ENCODE data around the gene NT5C1B. TPM values are rescaled to one million over a fixed set of nuclear protein-coding genes. Genes with fewer than 3 reads are reported as not detected.

NT5C1B gene
- total RNA-seq, 2 experiments from 2014 or later, result not detected

DNA sequence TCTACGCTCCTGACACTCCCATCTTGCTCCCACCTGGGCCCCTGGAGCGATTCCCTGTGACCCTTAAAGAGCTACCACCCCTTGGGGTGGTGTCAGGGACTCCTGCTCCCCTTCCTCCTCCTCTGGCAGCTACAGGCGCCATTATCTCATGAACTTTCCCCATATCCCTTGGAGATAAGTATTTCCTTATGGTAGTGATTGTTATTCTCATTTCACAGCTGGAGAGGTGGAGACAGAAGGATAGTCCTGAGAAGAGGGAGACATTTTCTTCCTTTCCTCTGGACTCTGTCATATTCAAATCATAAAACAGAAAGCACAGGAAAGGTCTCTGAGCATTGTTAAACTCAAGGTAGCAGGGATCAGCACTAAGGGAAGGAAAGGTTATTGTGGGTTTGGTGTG lies 63.5 kb downstream of the NT5C1B start:
- Mint-ChIP-seq H3K4me3 (no peak overlapping the region), H3K27ac (no peak overlapping the region), H3K36me3 (ENCODE audit: low read depth) (no peaks in the 10 kb centered on the region), H3K9me3 (ENCODE audit: low read depth) (no peaks in the 10 kb centered on the region), H3K4me1 (no peaks in the 10 kb centered on the region), H3K27me3 (no peaks in the 10 kb centered on the region)
- CTCF ChIA-PET, result interaction anchor here (0.6 kb wide), 1 partner anchor 1339 kb away, joined by 3 read pairs; no protein-coding TSS in a partner anchor
- ATAC-seq (no peak), DNase-seq (no peak)
- POLR2A ChIA-PET, result no interaction called here
- intact Hi-C loops (cut with DNase I, micrococcal nuclease), result loop anchor here in 1 of 2 experiments (10.0 kb wide), 1 partner anchor 219 kb away; no protein-coding TSS in a partner anchor

DNA sequence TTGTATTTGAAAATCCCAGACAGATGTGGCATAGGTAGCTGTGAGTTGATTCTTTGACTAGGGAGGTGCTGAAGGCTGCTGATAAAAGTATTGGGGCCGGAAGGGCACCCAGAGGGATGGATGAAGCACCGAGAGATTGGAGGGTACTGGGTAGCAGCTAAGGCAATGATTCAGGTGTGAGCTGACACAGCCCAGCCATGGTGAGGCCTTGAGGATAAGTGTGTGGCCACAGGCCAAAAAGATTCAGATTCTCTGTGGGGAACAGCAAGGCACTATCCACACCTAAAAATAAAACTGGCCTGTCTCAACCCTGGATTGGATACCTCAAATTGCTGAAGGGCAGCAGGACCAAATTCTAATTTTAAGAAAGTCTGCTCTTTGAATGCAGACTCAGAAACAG lies 64.1 kb downstream of the NT5C1B start:
- H3K27ac Mint-ChIP-seq, result no peak overlapping the region
- CTCF ChIA-PET, result interaction anchor here (0.6 kb wide), 1 partner anchor 27 kb away, joined by 3 read pairs; no protein-coding TSS in a partner anchor
- intact Hi-C loops (cut with DNase I, micrococcal nuclease), result loop anchor here in 1 of 2 experiments (10.0 kb wide), 1 partner anchor 220 kb away; no protein-coding TSS in a partner anchor

GRCh38 chr2:18522484-18523146 lies 66.8 kb downstream of the NT5C1B start:
- Mint-ChIP-seq H3K36me3 (ENCODE audit: low read depth) (no peaks in the 10 kb centered on the region), H3K4me1 (no peaks in the 10 kb centered on the region), H3K27ac (no peak overlapping the region), H3K27me3 (peaks cover 4% of the 10 kb centered on the region), H3K9me3 (ENCODE audit: low read depth) (no peaks in the 10 kb centered on the region), H3K4me3 (no peak overlapping the region)
- intact Hi-C loops (cut with DNase I, micrococcal nuclease), result loop anchor here (5.0 to 10.0 kb wide), 3 partner anchors 222 to 825 kb away; no protein-coding TSS in a partner anchor
- no peak for DNase-seq
- ChIA-PET POLR2A (no interaction called here), CTCF (interaction anchor here (0.9 to 1.4 kb wide), 2 partner anchors 125 to 1258 kb away, joined by 4 read pairs; no protein-coding TSS in a partner anchor)
- ATAC-seq, result no peak

More for the DNA sequence above, 64.1 kb downstream of the NT5C1B start:
- Mint-ChIP-seq H3K4me3 (no peak overlapping the region), H3K4me1 (no peaks in the 10 kb centered on the region), H3K9me3 (ENCODE audit: low read depth) (no peaks in the 10 kb centered on the region), H3K36me3 (ENCODE audit: low read depth) (no peaks in the 10 kb centered on the region), H3K27me3 (no peaks in the 10 kb centered on the region)
- ATAC-seq, result no peak
- no peak for DNase-seq
- POLR2A ChIA-PET, result no interaction called here

GRCh38 chr2:18520451-18521425 lies 68.6 kb downstream of the NT5C1B start:
- H3K4me1 Mint-ChIP-seq, result no peaks in the 10 kb centered on the region
- ATAC-seq, result peak; percentile 75
- H3K27me3 Mint-ChIP-seq, result peaks cover 11% of the 10 kb centered on the region
- POLR2A ChIA-PET, result interaction anchor here (0.6 to 0.7 kb wide), 2 partner anchors 9 to 314 kb away, joined by 4 to 5 read pairs; no protein-coding TSS in a partner anchor
- H3K27ac Mint-ChIP-seq, result no peak overlapping the region
- H3K4me3 Mint-ChIP-seq, result no peak overlapping the region
- peak; percentile 85 for DNase-seq
- CTCF ChIA-PET, result interaction anchor here (0.5 to 1.9 kb wide), 25 partner anchors 8 to 1348 kb away, joined by 3 to 6 read pairs (median 3); partner anchors contain the start of gene RDH14
- intact Hi-C loops (cut with DNase I, micrococcal nuclease), result loop anchor here (1.0 to 10.0 kb wide), 6 partner anchors 224 to 1343 kb away; no protein-coding TSS in a partner anchor
- no peaks in the 10 kb centered on the region for H3K9me3 Mint-ChIP-seq (ENCODE audit: low read depth)
- H3K36me3 Mint-ChIP-seq (ENCODE audit: low read depth), result no peaks in the 10 kb centered on the region

GRCh38 chr2:18519914-18520450 lies 69.4 kb downstream of the NT5C1B start:
- H3K27me3 Mint-ChIP-seq, result peaks cover 11% of the 10 kb centered on the region
- intact Hi-C loops (cut with DNase I, micrococcal nuclease), result loop anchor here (1.0 to 10.0 kb wide), 6 partner anchors 225 to 1343 kb away; no protein-coding TSS in a partner anchor
- CTCF ChIA-PET, result interaction anchor here (0.5 to 1.9 kb wide), 14 partner anchors 8 to 1345 kb away, joined by 3 to 6 read pairs (median 3); no protein-coding TSS in a partner anchor
- no peaks in the 10 kb centered on the region for H3K9me3 Mint-ChIP-seq (ENCODE audit: low read depth)
- H3K27ac Mint-ChIP-seq, result no peak overlapping the region
- H3K4me1 Mint-ChIP-seq, result no peaks in the 10 kb centered on the region
- no peak overlapping the region for H3K4me3 Mint-ChIP-seq
- no peaks in the 10 kb centered on the region for H3K36me3 Mint-ChIP-seq (ENCODE audit: low read depth)
- POLR2A ChIA-PET, result interaction anchor here (0.6 kb wide), 1 partner anchor 8 kb away, joined by 4 read pairs; no protein-coding TSS in a partner anchor
- DNase-seq (no peak), ATAC-seq (no peak)

GRCh38 chr2:18518116-18519111 lies 71.0 kb downstream of the NT5C1B start:
- H3K9me3 Mint-ChIP-seq (ENCODE audit: low read depth), result no peaks in the 10 kb centered on the region
- no peak overlapping the region for H3K4me3 Mint-ChIP-seq
- peaks cover 11% of the 10 kb centered on the region for H3K27me3 Mint-ChIP-seq
- CTCF ChIA-PET, result interaction anchor here (0.5 to 1.8 kb wide), 5 partner anchors 11 to 1580 kb away, joined by 3 to 5 read pairs (median 3); no protein-coding TSS in a partner anchor
- H3K36me3 Mint-ChIP-seq (ENCODE audit: low read depth), result no peaks in the 10 kb centered on the region
- no peak overlapping the region for H3K27ac Mint-ChIP-seq
- POLR2A ChIA-PET, result no interaction called here
- intact Hi-C loops (cut with DNase I, micrococcal nuclease), result no loop called here
- DNase-seq (no peak), ATAC-seq (no peak)
- no peaks in the 10 kb centered on the region for H3K4me1 Mint-ChIP-seq

- DNase-seq, result no peak
- CTCF ChIA-PET, result interaction anchor here (0.8 to 1.8 kb wide), 3 partner anchors 12 to 29 kb away, joined by 3 to 5 read pairs (median 4); no protein-coding TSS in a partner anchor
- POLR2A ChIA-PET, result no interaction called here
- no peaks in the 10 kb centered on the region for H3K9me3 Mint-ChIP-seq (ENCODE audit: low read depth)
- intact Hi-C loops (cut with DNase I, micrococcal nuclease), result no loop called here
- H3K4me1 Mint-ChIP-seq, result no peaks in the 10 kb centered on the region
- no peak overlapping the region for H3K27ac Mint-ChIP-seq
- peaks cover 11% of the 10 kb centered on the region for H3K27me3 Mint-ChIP-seq
- no peak for ATAC-seq
- no peaks in the 10 kb centered on the region for H3K36me3 Mint-ChIP-seq (ENCODE audit: low read depth)
- H3K4me3 Mint-ChIP-seq, result no peak overlapping the region
Measured at GRCh38 chr2:18517386-18517785, 72.0 kb downstream of the NT5C1B start.

GRCh38 chr2:18516112-18516511 lies 73.3 kb downstream of the NT5C1B start:
- H3K4me1 Mint-ChIP-seq, result no peaks in the 10 kb centered on the region
- ChIA-PET POLR2A (no interaction called here), CTCF (interaction anchor here (0.7 kb wide), 1 partner anchor 188 kb away, joined by 3 read pairs; no protein-coding TSS in a partner anchor)
- ATAC-seq, result no peak
- H3K4me3 Mint-ChIP-seq, result no peak overlapping the region
- H3K27me3 Mint-ChIP-seq, result peaks cover 13% of the 10 kb centered on the region
- H3K36me3 Mint-ChIP-seq (ENCODE audit: low read depth), result no peaks in the 10 kb centered on the region
- no peak overlapping the region for H3K27ac Mint-ChIP-seq
- no peaks in the 10 kb centered on the region for H3K9me3 Mint-ChIP-seq (ENCODE audit: low read depth)
- intact Hi-C loops (cut with DNase I, micrococcal nuclease), result no loop called here
- DNase-seq, result no peak

DNA sequence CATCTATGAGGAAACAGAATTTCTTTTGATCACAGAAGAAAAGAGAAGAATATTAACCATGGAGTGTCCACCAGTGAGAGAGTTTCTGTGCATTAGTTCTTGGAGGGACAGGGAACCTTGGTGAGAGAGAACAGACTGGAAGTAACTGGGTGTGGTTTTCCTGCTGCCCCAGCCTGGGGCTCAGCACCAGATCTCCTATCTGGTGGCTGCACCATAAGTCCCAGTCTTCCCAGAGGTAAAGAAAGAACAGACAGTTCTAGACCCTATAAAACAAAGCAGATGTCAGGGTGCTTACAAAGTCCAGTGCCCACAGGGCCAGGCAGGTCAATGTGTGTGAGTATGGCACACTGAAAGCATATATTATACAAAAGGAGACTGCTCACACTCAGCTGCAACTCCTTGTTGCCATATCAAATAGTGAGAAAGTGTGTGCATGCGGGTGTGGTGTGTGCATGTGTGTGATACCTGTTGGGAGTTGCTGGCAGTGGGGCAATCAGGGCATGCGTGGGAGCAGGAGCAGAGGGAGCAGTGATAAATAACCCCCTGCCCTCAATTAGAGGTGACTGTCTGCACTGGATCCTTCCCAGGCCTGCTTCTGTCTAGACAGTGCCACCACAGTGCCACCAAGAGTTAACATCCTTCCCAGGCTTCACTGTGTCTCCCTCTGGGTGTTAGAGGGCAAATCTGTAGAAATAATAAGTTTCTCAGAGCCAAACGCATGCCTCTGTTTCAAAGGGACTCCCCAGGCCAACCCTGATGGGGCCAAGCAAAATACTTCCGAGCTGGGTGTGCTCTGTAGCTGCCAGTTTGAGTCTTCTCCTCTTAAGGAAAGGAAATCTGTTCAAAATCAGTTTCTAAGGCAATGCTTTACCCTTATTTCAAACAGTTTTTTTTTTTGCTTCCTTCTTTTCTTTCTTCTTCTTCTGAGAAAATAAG lies 74.6 kb downstream of the NT5C1B start:
- ChIA-PET POLR2A (no interaction called here), CTCF (no interaction called here)
- Mint-ChIP-seq H3K4me1 (no peaks in the 10 kb centered on the region), H3K9me3 (ENCODE audit: low read depth) (no peaks in the 10 kb centered on the region), H3K27ac (no peak overlapping the region), H3K4me3 (no peak overlapping the region), H3K27me3 (peaks cover 19% of the 10 kb centered on the region), H3K36me3 (ENCODE audit: low read depth) (no peaks in the 10 kb centered on the region)
- DNase-seq (no peak), ATAC-seq (no peak)
- intact Hi-C loops (cut with DNase I, micrococcal nuclease), result no loop called here
